HuH-7.5 (cell line): ENCODE measurements around the gene SH3RF3.
"Not testable (repeated sequence)": the region's sequence is repeated elsewhere in the genome, so short reads cannot be mapped to it uniquely, and the experiment has no call there.

ENCODE experiments used
- DNase-seq: peaks from one replicate; pipeline ENCODE4 v3.0.0; 2011; ENCODE audit warnings: low spot score

Gene SH3RF3

DNA sequence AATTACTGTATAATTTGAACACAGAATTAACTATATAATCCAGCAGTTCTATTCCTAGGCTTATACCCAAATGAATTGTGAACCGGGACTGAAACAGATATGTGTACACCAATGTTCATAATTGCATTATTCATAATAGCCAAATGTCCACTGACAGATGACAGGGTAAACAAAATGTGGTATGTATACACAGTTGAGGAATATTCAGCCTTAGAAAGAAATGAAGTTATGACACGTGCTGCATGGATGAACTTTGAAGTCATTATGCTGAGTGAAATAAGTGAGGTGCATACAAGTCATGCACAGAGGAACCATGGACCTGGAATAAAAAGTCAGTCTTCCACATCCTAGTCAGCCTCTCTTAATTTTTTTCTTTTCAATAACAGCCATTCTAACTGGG is 91.9 kb downstream of the SH3RF3 start:
- no peak for DNase-seq

DNA sequence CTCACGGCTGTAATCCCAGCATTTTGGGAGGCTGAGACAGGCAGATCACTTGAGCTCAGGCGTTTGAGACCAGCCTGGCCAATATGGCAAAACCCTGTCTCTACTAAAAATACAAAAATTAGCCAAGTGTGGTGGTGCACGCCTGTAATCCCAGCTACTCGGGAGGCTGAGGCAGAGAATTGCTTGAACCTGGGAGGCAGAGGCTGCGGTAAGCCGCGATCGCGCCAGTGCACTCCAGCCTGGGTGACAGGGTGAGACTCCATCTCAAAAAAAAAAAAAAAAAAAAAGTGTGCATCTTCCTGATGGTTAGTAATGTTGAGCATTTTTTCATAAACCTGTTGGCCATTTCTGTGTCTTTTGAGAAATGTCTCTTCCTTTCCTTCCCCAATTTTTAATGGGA is 92.3 kb downstream of the SH3RF3 start:
- not testable (repeated sequence) for DNase-seq

DNA sequence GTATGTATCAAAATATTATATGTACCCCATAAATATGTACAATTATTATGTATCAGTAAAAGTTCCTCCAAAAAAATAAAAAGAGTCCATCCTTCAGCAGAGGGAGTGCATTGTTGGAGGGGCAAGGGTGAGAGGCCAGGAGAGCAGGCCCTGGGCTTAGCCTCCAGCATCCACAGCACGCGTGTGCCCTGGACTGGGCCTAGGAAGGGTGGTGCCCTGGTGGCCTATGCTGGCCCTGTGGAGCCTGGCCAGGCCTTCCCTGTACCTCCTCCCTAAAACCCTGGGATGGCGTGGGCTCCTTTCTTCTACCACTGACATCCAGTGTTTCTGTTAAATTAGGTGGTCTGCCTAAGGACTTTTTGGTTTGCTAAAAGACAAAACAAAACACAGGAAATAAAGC is 93.4 kb downstream of the SH3RF3 start:
- no peak for DNase-seq

DNA sequence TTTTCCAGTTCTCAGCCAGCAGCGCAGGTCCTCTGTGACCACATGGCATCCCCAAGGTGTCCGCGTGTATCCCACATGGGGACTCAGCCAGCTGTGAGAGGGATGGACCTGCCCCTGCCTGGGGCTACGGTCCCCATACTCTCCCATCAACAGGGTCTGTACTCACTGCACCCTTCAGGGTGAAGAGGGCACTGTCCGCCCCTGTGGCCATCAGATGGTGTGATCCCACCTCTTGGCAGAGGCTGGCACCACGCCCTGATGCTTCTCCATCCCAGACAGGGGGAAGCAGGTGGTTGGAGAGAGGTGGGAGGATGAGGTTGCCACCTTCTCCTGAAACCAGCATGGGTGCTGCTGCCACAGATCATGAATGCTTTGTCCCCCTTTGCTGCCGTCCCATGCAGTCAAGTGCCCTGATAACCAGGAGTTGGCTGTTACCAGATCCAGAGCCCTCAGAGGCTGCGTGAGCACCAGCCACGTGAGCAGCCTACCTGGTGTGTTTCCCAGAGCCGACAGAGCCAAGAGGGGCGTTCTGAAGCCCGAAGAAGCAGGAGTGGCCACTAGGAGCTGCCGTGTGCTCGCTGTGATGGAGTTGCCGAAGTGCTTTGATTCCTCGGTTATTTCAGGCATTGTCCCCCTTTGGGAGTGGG is 93.9 kb downstream of the SH3RF3 start:
- no peak for DNase-seq

DNA sequence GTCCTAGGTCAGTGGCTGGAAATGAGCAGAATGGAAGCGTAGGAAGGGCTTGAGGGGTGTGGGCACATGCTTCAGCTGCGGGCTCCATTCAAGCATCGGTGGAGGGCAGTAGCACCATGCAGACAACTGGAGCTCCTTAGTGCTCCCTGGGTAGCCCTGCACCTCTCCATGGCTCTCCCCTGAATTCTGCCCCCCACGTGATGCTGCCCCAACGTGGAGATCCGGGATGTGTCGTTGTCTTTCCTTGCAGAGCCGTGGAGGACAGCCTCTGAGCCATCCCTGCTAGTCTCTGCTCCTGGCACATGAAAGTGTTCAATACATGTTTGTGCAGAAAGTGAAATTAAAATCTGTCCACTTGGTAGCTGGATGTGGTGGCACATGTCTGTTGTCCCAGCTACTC is 94.5 kb downstream of the SH3RF3 start:
- DNase-seq, result no peak

DNA sequence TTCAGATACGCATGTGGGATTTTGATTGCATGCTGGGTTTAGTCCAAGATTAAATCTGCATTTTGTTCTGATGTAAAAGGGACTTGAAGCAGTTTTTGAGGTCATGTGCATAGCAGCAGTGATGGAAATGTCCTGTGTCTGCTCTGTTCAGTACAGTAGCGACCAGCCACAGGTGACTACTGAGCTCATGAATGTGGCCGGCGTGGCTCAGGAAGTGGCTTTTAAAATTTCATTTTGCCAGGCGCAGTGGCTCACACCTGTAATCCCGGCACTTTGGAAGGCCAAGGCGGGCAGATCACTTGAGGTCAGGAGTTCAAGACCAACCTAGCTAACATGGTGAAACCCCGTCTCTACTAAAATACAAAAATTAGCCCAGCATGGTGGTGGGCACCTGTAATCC is 95.3 kb downstream of the SH3RF3 start:
- not testable (repeated sequence) for DNase-seq

DNA sequence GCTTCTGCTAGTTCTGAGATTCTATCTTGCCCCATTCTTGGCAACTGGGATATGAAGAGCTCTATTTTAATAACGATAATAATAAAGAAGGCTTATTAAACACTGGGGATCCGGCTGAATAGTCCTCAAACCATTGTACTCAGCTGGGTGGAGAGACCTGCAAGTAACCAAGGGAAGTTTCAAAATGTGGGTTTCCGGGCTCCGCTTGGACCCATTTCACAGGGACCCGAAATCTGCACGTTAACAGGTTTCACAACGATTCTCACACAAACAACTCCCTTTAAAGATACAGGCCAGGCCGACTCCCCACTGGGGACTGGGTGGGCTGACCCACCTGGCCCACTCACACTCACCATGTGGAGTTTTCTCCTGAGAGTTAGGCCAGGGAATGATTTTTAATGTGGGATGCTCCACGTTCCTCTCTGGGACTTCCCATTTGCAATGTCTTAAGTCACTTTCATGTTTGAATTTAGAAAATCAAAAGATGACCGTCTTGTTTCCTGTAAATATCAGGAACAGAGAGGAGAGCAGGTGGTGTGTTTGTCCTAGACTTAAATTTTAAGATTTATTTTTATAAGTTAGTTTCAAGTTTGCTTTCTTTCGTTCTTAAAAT is 96.3 kb downstream of the SH3RF3 start:
- no peak for DNase-seq

DNA sequence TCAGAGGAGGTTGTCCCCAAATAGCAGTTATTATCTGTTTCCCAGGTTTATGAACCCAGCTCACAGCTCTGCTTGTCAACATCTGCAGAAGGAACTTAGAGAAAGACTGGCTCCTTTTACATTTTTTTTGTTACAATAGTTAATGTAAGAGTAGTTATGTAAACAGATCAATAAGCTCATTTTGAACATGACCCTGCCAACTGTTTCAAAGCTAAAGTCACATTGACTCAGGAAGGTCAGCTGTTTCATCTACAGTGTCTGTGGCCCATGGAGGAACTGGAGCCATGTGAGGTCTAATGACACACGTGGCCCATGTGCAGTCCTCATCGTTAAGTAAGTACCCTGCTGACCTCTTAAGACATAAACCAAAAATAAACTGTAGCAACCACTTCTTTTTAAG is 97.1 kb downstream of the SH3RF3 start:
- DNase-seq, result no peak

DNA sequence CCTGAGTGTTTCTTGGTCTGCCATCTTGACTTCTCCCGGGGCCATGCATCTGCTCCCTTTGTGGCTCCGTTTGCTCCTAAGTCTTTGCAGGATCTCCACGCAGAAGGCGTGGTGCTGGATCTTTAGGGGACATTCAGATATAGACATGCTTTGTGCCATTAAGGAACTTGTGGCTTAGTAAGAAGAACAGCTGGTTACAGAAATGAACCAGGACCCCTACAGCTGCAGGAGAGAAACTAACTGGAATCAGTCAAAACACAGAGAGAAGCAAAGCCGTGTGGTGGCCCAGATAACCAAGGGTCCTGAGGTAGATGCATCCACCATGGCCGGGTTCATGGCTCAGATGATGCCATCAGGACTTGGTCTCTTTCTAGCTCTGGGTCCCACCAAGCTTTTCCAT is 97.6 kb downstream of the SH3RF3 start:
- DNase-seq, result no peak

DNA sequence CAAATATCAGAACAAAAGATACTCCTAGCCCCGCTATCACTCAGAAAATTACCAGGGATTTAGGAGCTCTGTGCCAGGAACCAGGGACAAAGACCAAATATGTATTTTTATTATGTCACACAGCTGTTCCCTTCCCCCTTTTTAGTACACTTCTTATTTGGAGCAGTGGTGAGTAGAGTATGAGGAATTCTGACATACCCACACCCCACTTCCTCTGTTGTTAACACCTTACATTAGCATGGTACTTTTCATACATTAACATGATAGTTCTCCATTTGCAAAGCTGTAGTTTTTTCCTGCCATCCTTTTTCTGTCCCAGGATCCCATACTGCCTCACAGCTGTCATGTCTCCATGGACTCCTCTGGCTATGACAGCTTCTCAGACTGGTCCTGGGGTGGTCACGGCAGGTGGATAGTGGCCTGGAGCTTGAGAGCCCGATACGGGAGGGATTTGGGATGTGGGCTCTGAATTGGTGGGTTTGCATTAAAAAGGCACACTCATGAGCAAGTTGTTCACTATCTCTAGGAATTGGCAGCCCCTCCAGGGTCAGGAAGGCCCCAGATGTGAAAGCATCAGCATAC is 100.2 kb downstream of the SH3RF3 start:
- no peak for DNase-seq

DNA sequence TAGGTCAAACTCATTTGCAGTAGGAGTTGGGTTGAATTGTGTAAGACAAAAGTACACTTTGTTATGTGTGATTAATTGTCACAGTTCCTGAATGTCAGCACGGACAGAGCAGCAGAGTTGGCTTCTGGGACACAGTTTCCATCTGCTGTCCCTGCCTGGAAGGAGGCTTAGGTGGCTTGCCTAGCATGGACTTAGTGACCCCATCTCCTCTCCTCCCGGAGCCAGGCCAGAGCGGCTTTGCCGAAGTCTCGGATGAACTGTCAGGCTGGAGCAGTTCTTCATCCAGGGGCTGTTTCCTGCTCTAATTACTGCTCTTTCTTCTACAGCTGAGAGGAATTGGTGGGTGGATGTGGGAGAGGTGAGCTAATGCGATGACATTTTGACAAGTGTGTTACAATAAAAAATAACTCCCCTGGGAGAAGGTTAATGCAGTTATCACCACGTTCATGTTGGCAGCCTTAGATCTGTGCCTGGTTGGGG is 102.0 kb downstream of the SH3RF3 start:
- no peak for DNase-seq

DNA sequence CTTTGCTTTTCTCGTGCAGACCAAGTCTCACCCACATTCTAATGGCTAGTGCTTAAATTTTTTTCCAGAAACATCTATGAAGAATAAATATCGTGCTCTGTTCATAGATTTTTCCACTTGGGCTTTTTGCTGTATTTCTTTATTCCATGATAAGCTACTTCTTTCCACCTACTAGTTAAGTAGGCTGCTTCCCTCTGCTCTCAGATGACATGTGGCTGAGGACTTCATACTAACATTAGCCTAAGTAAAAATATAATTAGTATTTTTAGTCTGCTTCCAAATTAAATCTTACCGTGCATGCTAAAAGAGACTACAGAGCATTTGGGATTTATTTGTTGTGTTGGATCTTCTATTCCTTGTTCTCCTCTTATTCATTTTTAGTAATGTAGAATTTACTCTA is 102.4 kb downstream of the SH3RF3 start:
- DNase-seq, result no peak

DNA sequence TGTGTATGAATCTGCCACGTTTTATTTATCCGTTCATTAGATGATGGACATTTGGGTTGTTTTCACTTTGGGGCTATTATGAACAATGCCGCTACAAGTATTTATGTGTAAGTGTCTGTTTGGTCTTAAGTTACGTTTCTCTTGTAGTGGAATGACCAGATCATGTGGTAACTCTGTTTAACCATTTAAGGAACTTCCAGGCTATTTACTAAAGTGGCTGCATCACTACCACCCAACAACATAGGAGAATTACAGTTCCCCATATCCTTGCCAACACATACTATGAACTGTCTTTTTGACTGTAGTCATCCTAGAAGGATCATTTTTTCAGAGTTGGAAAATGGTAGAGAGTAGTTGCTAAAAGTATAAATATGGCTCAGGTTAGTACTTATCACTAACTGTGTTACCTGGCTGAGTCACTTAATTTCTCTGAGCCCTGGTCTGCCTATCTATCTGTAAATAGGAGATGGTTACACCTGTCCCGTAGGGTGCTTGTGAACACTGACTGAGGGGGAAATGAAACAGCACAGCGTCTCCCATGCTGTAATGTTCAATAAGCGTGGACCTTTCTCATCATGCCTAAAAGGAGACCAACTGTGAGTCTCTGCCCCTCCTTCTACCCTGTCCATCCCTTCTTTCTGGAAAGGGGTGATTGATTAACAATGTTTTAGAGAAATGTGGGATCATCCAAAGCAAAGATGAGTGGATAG is 103.1 kb downstream of the SH3RF3 start:
- DNase-seq, result no peak

DNA sequence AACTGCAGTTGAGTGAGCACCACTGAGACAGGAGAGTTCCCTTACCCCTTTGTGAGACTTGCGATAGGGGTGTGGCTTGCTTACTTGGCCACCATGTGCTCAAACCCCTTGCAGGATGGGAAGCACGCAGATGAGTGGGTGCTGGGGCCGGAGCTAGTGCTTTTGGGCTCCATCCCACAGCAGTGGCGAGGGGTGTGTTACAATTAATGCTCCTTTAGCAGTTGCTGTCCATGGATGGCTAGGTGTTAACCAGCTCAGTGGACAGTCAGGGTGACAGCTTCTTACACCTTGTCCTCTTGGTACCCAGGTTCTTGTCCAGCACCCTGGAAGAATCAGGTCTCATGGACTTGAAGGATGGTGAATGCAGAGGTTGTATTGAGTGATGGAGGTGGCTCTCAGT is 103.9 kb downstream of the SH3RF3 start:
- no peak for DNase-seq

DNA sequence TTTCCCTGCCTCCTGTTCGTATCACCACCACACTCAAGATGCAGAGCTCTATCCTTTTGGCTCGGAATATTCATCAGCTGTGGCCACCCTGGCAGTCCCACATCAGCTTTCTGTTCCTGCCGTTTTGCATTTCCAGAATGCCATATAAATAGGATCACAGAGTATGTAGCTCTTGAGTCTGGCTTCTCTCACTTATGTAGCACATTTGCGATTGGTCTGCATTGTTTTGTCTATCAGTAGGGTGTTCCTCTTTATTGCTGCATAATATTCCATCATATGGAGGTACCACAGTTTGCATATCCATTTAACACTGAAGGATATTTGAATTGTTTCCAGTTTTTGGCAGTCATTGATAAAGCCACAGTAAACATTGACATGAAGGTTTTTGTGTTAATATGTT is 104.6 kb downstream of the SH3RF3 start:
- no peak for DNase-seq

DNA sequence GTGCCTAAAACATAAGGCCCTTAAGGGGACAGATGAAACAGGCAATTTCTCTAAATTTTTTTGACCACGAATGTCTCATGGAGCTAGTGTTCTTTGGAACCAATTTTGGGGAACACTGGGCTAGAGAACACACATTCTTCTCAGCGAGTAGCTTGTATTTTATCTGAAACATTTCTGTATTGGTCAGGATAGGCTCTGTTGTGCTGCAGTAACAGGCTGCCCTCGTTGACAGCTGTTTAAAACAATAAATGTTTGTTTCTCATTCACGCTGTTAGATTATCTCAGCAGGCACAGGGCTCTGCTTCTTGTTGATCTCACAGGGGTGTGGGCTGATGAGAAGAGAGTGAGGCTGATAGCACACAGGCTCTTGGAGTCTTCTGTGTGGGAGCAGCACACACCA is 105.3 kb downstream of the SH3RF3 start:
- DNase-seq, result no peak

DNA sequence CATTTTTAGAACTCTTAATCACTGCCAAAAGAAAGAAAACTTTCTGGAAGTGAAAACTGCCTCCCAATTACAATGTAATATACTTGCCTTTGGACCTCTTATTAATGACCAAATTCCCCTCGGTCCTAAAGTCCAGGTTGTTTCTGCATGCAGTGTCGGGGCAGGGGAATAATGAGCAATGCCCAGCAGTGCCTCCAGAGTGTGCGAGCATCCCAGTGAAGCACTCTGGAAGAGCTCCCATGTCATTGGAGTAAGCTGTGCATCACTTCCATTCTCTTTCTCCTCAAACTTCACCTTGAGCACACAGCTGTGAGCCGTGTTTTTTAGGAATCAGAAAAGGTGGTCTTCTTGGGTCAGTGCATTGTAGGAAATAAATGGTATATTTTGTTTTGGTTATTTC is 107.1 kb downstream of the SH3RF3 start:
- no peak for DNase-seq

DNA sequence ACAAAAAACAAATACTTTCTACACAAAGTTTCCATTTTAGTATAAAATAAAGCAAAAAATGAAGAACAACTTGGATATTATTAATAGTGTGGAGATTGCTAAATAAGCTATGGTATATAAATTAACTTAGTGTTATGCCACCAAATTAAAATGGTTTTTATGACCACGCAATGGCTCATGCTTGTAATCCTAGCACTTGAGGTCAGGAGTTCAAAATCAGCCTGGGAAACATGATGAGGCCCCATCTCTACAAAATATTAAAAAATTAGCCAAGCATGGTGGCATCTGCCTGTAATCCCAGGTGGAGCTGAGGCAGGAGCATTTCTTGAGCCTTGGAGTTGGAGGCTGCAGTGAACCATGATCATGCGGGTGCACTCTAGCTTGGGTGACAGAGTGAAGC is 108.8 kb downstream of the SH3RF3 start:
- no peak for DNase-seq

DNA sequence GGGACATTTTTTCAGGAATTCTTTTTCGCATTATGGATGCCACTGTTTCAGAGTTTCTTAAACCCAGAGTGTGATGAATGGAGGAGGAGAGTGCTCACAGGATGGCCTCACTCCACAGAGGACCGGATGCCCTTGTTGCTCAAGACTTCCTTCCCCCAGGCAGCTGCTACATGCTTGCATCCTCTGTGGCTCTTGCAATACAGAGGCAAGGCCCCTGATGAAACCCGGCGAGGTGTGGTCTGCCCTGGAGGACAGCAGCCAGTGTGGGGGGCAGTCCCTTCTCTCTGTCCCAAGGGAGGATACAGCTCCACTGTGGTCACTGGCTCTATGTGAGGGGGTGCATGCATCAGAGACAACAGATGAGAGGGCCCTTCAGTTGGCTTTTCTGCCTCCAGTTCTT is 109.6 kb downstream of the SH3RF3 start:
- no peak for DNase-seq

DNA sequence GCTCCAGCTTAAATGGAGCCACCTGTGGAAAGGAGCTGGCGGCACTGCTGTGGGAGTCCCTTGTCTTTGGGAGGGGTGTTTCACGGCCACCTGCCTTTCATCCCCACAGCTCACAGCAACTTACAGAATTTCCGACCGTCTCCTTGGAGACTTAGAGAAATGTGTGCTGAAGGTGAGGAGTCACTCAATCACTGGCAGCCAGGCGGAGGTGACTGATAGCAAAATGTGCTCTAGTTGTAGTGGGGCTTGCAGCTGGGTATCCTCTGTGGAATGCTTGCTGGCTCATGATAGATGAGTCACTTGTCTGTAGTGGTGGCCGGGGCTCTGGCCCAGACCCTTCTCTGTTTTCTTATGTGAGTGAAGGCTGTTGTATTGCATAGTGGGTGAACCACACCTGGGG is 110.7 kb downstream of the SH3RF3 start:
- no peak for DNase-seq

DNA sequence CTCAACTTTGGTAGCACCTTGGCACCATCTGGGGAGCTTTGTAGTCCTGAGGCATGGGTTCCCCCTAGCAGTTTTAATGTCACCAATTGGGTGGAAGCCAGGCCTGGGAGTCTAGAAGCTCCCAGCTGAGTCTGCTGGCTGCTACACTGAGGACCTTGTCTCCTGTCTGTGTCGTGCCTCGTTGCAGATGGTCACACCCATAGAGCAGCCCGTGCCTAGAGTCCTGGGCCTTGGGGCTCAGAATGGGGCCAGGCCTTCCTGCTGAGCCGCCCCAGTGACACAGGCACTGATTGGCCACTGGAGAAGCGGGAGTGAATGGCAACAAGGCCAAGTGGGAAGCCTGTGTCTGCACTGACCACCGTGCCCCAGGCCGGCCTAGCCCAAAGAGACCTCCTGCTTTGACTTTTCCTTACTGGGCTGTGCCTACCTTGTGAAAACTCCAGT is 113.2 kb downstream of the SH3RF3 start:
- DNase-seq, result no peak

DNA sequence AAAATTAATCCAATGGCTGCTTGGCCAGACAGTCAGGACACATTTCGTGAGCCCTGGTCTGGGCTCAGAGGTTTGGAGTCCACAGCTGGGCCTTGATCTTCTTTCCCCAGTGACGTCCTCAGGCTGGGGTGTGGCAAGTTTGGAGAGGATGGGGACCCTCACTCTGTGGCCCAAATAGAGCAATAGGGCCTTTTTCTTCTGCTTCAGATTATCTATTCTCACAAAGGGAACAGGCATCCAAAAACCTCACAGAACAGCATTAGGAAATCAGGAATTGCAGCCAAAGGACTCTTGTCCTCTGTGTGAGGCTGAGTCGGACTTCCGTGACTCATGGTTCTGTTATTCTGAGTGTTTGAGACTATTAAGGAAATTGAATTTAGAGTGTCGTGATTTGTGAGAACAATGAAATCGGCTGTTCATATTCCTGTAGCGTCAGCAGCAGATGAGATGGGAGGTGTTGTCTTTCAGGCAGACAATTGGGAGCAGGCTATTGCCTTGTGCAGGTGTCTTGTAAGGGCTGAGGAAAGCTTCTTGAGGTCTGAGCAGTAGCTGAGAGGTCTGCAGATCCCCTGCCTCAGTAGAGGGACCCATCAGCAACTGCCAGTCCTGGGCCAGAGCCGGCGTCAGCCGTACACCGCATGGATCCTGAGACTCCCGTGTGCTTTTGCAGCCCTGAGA is 113.8 kb downstream of the SH3RF3 start:
- DNase-seq, result no peak
